Gastrocnemius medialis (tissue), 4 donors: Measurements from ENCODE around the gene NET1. TPM values are rescaled to one million over a fixed set of nuclear protein-coding genes. Genes with fewer than 3 reads are reported as not detected.
A peak's percentile ranks its signal among the peaks of the same experiment; 100 is the strongest.

Source experiments
- ATAC-seq, 2 donors: fragments of 150-250 bp; one replicate each; pipeline ENCODE4 v1.9.1; 2016
- DNase-seq, 2 donors: peaks; one replicate each; pipeline ENCODE4 v3.0.0-alpha.2; 2019
- H3K27ac ChIP-seq, 4 donors: fragments of 200-600 bp; sonication (generic); 1 replicate in 1 of 4; 2 replicates in 3 of 4; pipeline ENCODE4 v1.5.1; 2016 to 2018; ENCODE audit warnings: mild to moderate bottlenecking in 2 of 4, moderate library complexity in 1 of 4
- H3K27me3 ChIP-seq, 3 donors: fragments of 200-600 bp; sonication (generic) in 2 of 3; 1 replicate in 1 of 3; 2 replicates in 2 of 3; pipeline versions ENCODE4 v1.5.1 to v1.6.0; 2016 to 2019; ENCODE audit warnings: mild to moderate bottlenecking in 1 of 3, moderate library complexity in 1 of 3
- H3K36me3 ChIP-seq, 2 donors: fragments of 200-600 bp; sonication (generic) in 1 of 2; one replicate each; pipeline ENCODE4 v1.5.1; 2017 to 2018
- H3K4me1 ChIP-seq, 2 donors: fragments of 200-600 bp; sonication (generic) in 1 of 2; one replicate each; pipeline ENCODE4 v1.5.1; 2016 to 2017; ENCODE audit warnings: mild to moderate bottlenecking in 2 of 2
- H3K4me3 ChIP-seq, 4 donors: fragments of 200-600 bp; sonication (generic) in 3 of 4; 1 replicate in 1 of 4; 2 replicates in 3 of 4; pipeline ENCODE4 v1.5.1; 2016 to 2019; ENCODE audit warnings: mild to moderate bottlenecking in 2 of 4
- H3K9me3 ChIP-seq, 3 donors: fragments of 200-600 bp; sonication (generic) in 2 of 3; 1 replicate in 1 of 3; 2 replicates in 2 of 3; pipeline ENCODE4 v1.5.1; 2016 to 2019
- CTCF ChIP-seq, 5 experiments: fragments of 450-650 bp in 3 of 5; fragments of 200-600 bp in 2 of 5; sonication (generic) in 2 of 5; IDR thresholded peaks in 4 of 5; conservative IDR thresholded peaks in 1 of 5; 1 replicate in 4 of 5; 2 replicates in 1 of 5; pipeline ENCODE4 v1.5.1; 2016 to 2019; ENCODE audit warnings: antibody characterized with exemption in 5 of 5, mild to moderate bottlenecking in 3 of 5, moderate library complexity in 3 of 5
- POLR2A ChIP-seq, 2 donors: fragments of 450-650 bp; IDR thresholded peaks; one replicate each; pipeline ENCODE4 v1.6.1; 2017; ENCODE audit warnings: antibody characterized with exemption in 2 of 2, mild to moderate bottlenecking in 2 of 2, moderate library complexity in 2 of 2
- in situ Hi-C, 4 donors: fragments of 200-750 bp; cut with MboI; loops; one replicate each; pipeline versions ENCODE4 v1.15.0 to v1.8.0; 2017; ENCODE audit warnings: low sequenced_read_pairs in 4 of 4
- intact Hi-C: fragments of 100-400 bp; cut with DNase I; formaldehyde crosslinking; loops from one replicate; pipeline ENCODE4 v1.15.1; 2023; ENCODE audit warnings: low total_unique reads
- total RNA-seq, 4 donors: library from RNA; depleted of rRNA; stranded (reverse); fragments of >200 nt; gene quantifications; one replicate each; pipeline versions ENCODE4 v1.1.0 to v1.2.3, GENCODE V29; 2016

Gene NET1
- total RNA-seq, 4 donors from 2014 or later: 19.8 to 76.4 (median 36.3) TPM

- Histone ChIP-seq H3K4me1 (peaks cover 25 to 32% of the 10 kb centered on the region in 2 donors), H3K4me3 (peak overlapping the region; percentile 38 to 62 (median 54)), H3K27ac (peak overlapping the region; percentile 67 to 84 (median 73)), H3K9me3 (no peaks in the 10 kb centered on the region), H3K36me3 (no peaks in the 10 kb centered on the region), H3K27me3 (no peaks in the 10 kb centered on the region)
- DNase-seq (peak; percentile 86 to 91), ATAC-seq (peak; percentile 80 to 84)
- peak in 1 of 5 experiments; percentile 5 for TF ChIP-seq CTCF (IDR thresholded peaks at IDR 0.05 in 4 of 5, conservative IDR thresholded peaks at IDR 0.05 in 1 of 5)
- peak; percentile 75 to 92 for TF ChIP-seq POLR2A (IDR thresholded peaks at IDR 0.05)
- in situ Hi-C loops (loop anchor here in 2 of 4 donors (10.0 to 25.0 kb wide), 2 partner anchors 416 to 428 kb away; no protein-coding TSS in a partner anchor), intact Hi-C loops (loop anchor here (1.0 to 10.0 kb wide), 3 partner anchors 34 to 238 kb away; partner anchors contain the start of genes NET1 and TASOR2)
Measured at GRCh38 chr10:5446390-5446926, 34.1 kb downstream of the NET1 start.

GRCh38 chr10:5447056-5447455 lies 34.7 kb downstream of the NET1 start:
- in situ Hi-C loops (loop anchor here in 2 of 4 donors (10.0 to 25.0 kb wide), 2 partner anchors 415 to 428 kb away; no protein-coding TSS in a partner anchor), intact Hi-C loops (loop anchor here (2.0 to 10.0 kb wide), 2 partner anchors 34 to 88 kb away; partner anchors contain the start of gene NET1)
- Histone ChIP-seq H3K36me3 (peaks cover 0 to under 1% of the 10 kb centered on the region in 2 donors), H3K27ac (peak overlapping the region; percentile 67 to 84 (median 73)), H3K27me3 (no peaks in the 10 kb centered on the region), H3K4me1 (peaks cover 25 to 32% of the 10 kb centered on the region in 2 donors), H3K4me3 (peak overlapping the region; percentile 38 to 62 (median 54)), H3K9me3 (no peaks in the 10 kb centered on the region)
- ATAC-seq (no peak), DNase-seq (no peak)
- TF ChIP-seq POLR2A (IDR thresholded peaks at IDR 0.05): no peak

GRCh38 chr10:5447611-5448071 lies 35.3 kb downstream of the NET1 start:
- H3K36me3 ChIP-seq: peaks cover 0 to 7% of the 10 kb centered on the region in 2 donors
- no peak for DNase-seq
- peak overlapping the region; percentile 67 to 84 (median 73) for H3K27ac ChIP-seq
- peak overlapping the region; percentile 38 to 62 (median 54) for H3K4me3 ChIP-seq
- no peak for TF ChIP-seq POLR2A (IDR thresholded peaks at IDR 0.05)
- no peak for TF ChIP-seq CTCF (IDR thresholded peaks at IDR 0.05 in 4 of 5, conservative IDR thresholded peaks at IDR 0.05 in 1 of 5)
- no peak for ATAC-seq
- peaks cover 25 to 32% of the 10 kb centered on the region in 2 donors for H3K4me1 ChIP-seq
- H3K27me3 ChIP-seq: no peaks in the 10 kb centered on the region
- in situ Hi-C loops (loop anchor here in 2 of 4 donors (10.0 to 25.0 kb wide), 2 partner anchors 415 to 427 kb away; no protein-coding TSS in a partner anchor), intact Hi-C loops (loop anchor here (2.0 to 10.0 kb wide), 2 partner anchors 35 to 87 kb away; partner anchors contain the start of gene NET1)
- H3K9me3 ChIP-seq: no peaks in the 10 kb centered on the region

- TF ChIP-seq POLR2A (IDR thresholded peaks at IDR 0.05) (no peak), CTCF (IDR thresholded peaks at IDR 0.05 in 4 of 5, conservative IDR thresholded peaks at IDR 0.05 in 1 of 5) (no peak)
- Histone ChIP-seq H3K4me1 (peaks cover 25 to 32% of the 10 kb centered on the region in 2 donors), H3K27me3 (no peaks in the 10 kb centered on the region), H3K9me3 (no peaks in the 10 kb centered on the region), H3K27ac (peak overlapping the region; percentile 67 to 84 (median 73)), H3K4me3 (peak overlapping the region; percentile 38 to 62 (median 54)), H3K36me3 (peaks cover 0 to 15% of the 10 kb centered on the region in 2 donors)
- in situ Hi-C loops: loop anchor here in 2 of 4 donors (10.0 to 25.0 kb wide), 2 partner anchors 414 to 426 kb away; no protein-coding TSS in a partner anchor
- DNase-seq: no peak
- intact Hi-C loops: loop anchor here (10.0 kb wide), 1 partner anchor 86 kb away; no protein-coding TSS in a partner anchor
- ATAC-seq: no peak
Measured at GRCh38 chr10:5448333-5449001, 36.1 kb downstream of the NET1 start.
